HG02642 (cell line): ENCODE measurements around the gene SMAD7.

ENCODE experiments used
- ATAC-seq: cut with Tn5 transposase; IDR thresholded peaks from one replicate; pipeline ENCODE4 v1.9.1; 2021; ENCODE audit warnings: mild to moderate bottlenecking; ENCODE audit not compliant: unreplicated experiment, poor library complexity

The SMAD7 gene

GRCh38 chr18:48899558-48900174, 51.1 kb downstream of the SMAD7 start:
- no peak for ATAC-seq

GRCh38 chr18:48898521-48898920, 52.2 kb downstream of the SMAD7 start:
- no peak for ATAC-seq

- ATAC-seq: no peak
These were observed 53.2 kb downstream of the SMAD7 start for GRCh38 chr18:48897531-48897930.

- ATAC-seq: no peak
These were observed 53.8 kb downstream of the SMAD7 start for GRCh38 chr18:48896875-48897511.

GRCh38 chr18:48896326-48896874, 54.4 kb downstream of the SMAD7 start:
- no peak for ATAC-seq

GRCh38 chr18:48894799-48895346, 55.9 kb downstream of the SMAD7 start:
- ATAC-seq: no peak

GRCh38 chr18:48893608-48894600, 56.9 kb downstream of the SMAD7 start:
- ATAC-seq: no peak

GRCh38 chr18:48893061-48893607, 57.6 kb downstream of the SMAD7 start:
- ATAC-seq: no peak

GRCh38 chr18:48892146-48892855, 58.5 kb downstream of the SMAD7 start:
- no peak for ATAC-seq

- ATAC-seq: no peak
These were observed 59.0 kb downstream of the SMAD7 start for GRCh38 chr18:48891721-48892120.

- no peak for ATAC-seq
These were observed 60.6 kb downstream of the SMAD7 start for GRCh38 chr18:48889981-48890762.

- no peak for ATAC-seq
These were observed 61.4 kb downstream of the SMAD7 start for GRCh38 chr18:48889115-48889941.

GRCh38 chr18:48888773-48889080, 62.0 kb downstream of the SMAD7 start:
- ATAC-seq: no peak

GRCh38 chr18:48887905-48888772, 62.6 kb downstream of the SMAD7 start:
- no peak for ATAC-seq

GRCh38 chr18:48887294-48887904, 63.4 kb downstream of the SMAD7 start:
- ATAC-seq: no peak

- no peak for ATAC-seq
These were observed 64.1 kb downstream of the SMAD7 start for GRCh38 chr18:48886520-48887293.
